Esophagus muscularis mucosa (tissue), 4 donors: ENCODE results near the gene SGSH. TPM values are rescaled to one million over a fixed set of nuclear protein-coding genes. Genes with fewer than 3 reads are reported as not detected.

ENCODE experiments used
- DNase-seq: peaks from one replicate; pipeline ENCODE4 v3.0.0-alpha.2; 2017; ENCODE audit errors: extremely low spot score
- H3K27ac ChIP-seq, 4 donors: fragments of 200-600 bp; sonication (generic); replicated peaks in 1 of 4; 1 replicate in 3 of 4; 2 replicates in 1 of 4; pipeline ENCODE4 v1.5.1; 2016 to 2019; ENCODE audit warnings: mild to moderate bottlenecking in 1 of 4
- H3K27me3 ChIP-seq, 4 donors: fragments of 200-600 bp; sonication (generic); one replicate each; pipeline versions ENCODE4 v1.5.1 to v1.6.0; 2016 to 2019
- H3K36me3 ChIP-seq, 4 donors: fragments of 200-600 bp; sonication (generic); one replicate each; pipeline ENCODE4 v1.5.1; 2016 to 2019
- H3K4me1 ChIP-seq, 4 donors: fragments of 200-600 bp; sonication (generic); one replicate each; pipeline ENCODE4 v1.5.1; 2016 to 2019
- H3K4me3 ChIP-seq, 4 donors: fragments of 200-600 bp; sonication (generic); 1 replicate in 2 of 4; 2 replicates in 2 of 4; pipeline ENCODE4 v1.5.1; 2016 to 2019; ENCODE audit warnings: mild to moderate bottlenecking in 4 of 4, moderate library complexity in 1 of 4
- H3K9me3 ChIP-seq, 4 donors: fragments of 200-600 bp; sonication (generic); 1 replicate in 3 of 4; 2 replicates in 1 of 4; pipeline ENCODE4 v1.5.1; 2016 to 2019
- EP300 ChIP-seq: sonication (generic); formaldehyde crosslinking; IDR thresholded peaks from one replicate; pipeline ENCODE4 v1.6.1; 2017; ENCODE audit warnings: antibody characterized with exemption
- POLR2A ChIP-seq: fragments of 450-650 bp; IDR thresholded peaks from one replicate; pipeline ENCODE4 v1.6.1; 2017; ENCODE audit warnings: antibody characterized with exemption, moderate library complexity, mild to moderate bottlenecking, low read depth
- POLR2AphosphoS5 ChIP-seq, 2 donors: sonication (generic); formaldehyde crosslinking; IDR thresholded peaks; one replicate each; pipeline ENCODE4 v1.6.1; 2017; ENCODE audit warnings: antibody characterized with exemption in 2 of 2
- WGBS: methylation state at CpG from one replicate; pipeline ENCODE4 v1.1.5; 2018; 5-methylcytosine and 5-hydroxymethylcytosine counted together
- intact Hi-C: fragments of 100-400 bp; cut with DNase I; formaldehyde crosslinking; loops from one replicate; pipeline ENCODE4 v1.15.1; 2023
- total RNA-seq, 4 donors: library from RNA; depleted of rRNA; stranded (reverse); fragments of >200 nt; gene quantifications; one replicate each; pipeline versions ENCODE4 v1.1.0 to v1.2.1, GENCODE V29; 2016
- TF ChIP-seq, protein P1 (sequence below), 3 experiments: fragments of 200-600 bp in 2 of 3; fragments of 450-650 bp in 1 of 3; sonication (generic) in 2 of 3; IDR thresholded peaks; one replicate each; pipeline ENCODE4 v1.5.1; 2017 to 2019; ENCODE audit warnings: antibody characterized with exemption in 3 of 3, mild to moderate bottlenecking in 2 of 3, moderate library complexity in 1 of 3

SGSH gene
- total RNA-seq, 4 donors from 2014 or later: 12.9 to 24.4 (median 21.3) TPM

DNA sequence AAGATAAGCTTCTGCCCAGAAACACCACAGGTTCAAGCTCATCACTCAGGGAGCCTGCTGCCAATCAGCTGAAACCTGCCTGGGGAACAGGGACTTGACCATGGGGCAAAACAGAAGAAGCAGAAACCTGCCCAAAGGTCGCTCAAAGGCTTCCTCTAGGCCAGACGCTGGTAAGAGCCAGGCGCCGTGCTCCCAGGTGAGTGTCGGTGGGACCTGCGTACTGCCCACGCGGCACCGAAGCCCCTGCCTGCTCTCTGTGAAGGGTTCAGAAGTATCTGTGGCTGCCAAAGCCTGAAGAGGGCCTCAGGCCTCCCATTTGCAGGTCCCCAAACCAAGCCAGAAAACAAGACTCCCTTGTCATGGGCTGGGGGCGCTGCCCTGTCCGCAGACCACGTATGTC lies 10.4 kb downstream of the SGSH start:
- intact Hi-C loops: no loop called here
- no peaks in the 10 kb centered on the region for H3K9me3 ChIP-seq
- H3K27ac ChIP-seq: no peak overlapping the region
- DNase-seq: no peak
- peaks cover 26 to 69% (median 67%) of the 10 kb centered on the region in 4 donors for H3K36me3 ChIP-seq
- no peaks in the 10 kb centered on the region for H3K4me1 ChIP-seq
- H3K4me3 ChIP-seq: no peak overlapping the region
- H3K27me3 ChIP-seq: no peaks in the 10 kb centered on the region
- 94% methylated on average over 10 of the region's 12 CpGs for whole genome bisulfite sequencing
- TF ChIP-seq POLR2AphosphoS5 (IDR thresholded peaks at IDR 0.05): no peak
- TF ChIP-seq EP300: no peak
- TF ChIP-seq, protein P1, sequence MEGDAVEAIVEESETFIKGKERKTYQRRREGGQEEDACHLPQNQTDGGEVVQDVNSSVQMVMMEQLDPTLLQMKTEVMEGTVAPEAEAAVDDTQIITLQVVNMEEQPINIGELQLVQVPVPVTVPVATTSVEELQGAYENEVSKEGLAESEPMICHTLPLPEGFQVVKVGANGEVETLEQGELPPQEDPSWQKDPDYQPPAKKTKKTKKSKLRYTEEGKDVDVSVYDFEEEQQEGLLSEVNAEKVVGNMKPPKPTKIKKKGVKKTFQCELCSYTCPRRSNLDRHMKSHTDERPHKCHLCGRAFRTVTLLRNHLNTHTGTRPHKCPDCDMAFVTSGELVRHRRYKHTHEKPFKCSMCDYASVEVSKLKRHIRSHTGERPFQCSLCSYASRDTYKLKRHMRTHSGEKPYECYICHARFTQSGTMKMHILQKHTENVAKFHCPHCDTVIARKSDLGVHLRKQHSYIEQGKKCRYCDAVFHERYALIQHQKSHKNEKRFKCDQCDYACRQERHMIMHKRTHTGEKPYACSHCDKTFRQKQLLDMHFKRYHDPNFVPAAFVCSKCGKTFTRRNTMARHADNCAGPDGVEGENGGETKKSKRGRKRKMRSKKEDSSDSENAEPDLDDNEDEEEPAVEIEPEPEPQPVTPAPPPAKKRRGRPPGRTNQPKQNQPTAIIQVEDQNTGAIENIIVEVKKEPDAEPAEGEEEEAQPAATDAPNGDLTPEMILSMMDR (IDR thresholded peaks at IDR 0.05): no peak
- no peak for TF ChIP-seq POLR2A

DNA sequence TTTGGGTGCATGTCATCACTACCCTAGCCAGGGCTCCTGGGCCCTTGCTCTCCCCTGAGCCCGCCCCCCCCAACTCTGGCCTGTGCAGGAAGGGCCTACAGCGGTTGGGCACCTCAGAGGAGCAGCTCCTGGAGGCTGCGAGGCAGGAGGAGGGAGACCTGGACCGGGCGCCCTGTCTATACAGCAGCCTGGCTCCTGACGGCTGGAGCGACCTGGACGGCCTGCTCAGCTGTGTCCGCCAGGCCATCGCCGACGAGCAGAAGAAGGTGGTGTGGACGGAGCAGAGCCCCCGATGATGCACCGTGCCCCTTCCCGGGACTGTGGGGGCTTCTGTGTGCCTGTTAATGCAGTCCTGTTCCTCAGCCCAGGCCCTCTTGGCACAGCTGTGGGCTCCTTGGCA lies 12.1 kb downstream of the SGSH start:
- no peaks in the 10 kb centered on the region for H3K9me3 ChIP-seq
- H3K27ac ChIP-seq: no peak overlapping the region
- H3K4me3 ChIP-seq: no peak overlapping the region
- H3K27me3 ChIP-seq: no peaks in the 10 kb centered on the region
- intact Hi-C loops: no loop called here
- no peak for TF ChIP-seq POLR2A
- no peak for TF ChIP-seq POLR2AphosphoS5 (IDR thresholded peaks at IDR 0.05)
- TF ChIP-seq, protein P1 (IDR thresholded peaks at IDR 0.05): no peak
- TF ChIP-seq EP300: no peak
- H3K4me1 ChIP-seq: no peaks in the 10 kb centered on the region
- WGBS: 95% methylated on average over 13 of the region's 16 CpGs
- peaks cover 22 to 52% (median 49%) of the 10 kb centered on the region in 4 donors for H3K36me3 ChIP-seq
- no peak for DNase-seq

DNA sequence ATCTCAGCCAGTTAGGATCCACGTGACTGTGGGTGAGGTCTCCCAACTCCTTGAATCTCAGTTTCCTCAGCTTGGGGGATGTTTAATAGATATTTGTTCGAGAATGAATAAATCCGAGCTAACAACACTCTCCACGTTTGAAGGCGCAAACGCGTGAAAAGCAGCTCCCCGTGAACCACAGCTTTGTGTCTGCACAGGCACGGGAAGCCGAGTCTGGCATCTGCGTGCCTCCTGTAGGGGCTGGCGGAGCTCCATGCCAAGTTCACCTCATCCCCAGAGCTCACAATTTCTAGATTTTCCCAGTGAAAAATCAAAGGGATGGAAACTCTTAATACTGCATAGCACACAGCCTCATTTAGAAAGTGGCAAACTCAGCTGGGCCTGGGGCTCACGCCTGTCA lies 14.3 kb downstream of the SGSH start:
- no peak overlapping the region for H3K27ac ChIP-seq
- WGBS: 94% methylated on average over 13 of the region's 13 CpGs
- intact Hi-C loops: no loop called here

DNA sequence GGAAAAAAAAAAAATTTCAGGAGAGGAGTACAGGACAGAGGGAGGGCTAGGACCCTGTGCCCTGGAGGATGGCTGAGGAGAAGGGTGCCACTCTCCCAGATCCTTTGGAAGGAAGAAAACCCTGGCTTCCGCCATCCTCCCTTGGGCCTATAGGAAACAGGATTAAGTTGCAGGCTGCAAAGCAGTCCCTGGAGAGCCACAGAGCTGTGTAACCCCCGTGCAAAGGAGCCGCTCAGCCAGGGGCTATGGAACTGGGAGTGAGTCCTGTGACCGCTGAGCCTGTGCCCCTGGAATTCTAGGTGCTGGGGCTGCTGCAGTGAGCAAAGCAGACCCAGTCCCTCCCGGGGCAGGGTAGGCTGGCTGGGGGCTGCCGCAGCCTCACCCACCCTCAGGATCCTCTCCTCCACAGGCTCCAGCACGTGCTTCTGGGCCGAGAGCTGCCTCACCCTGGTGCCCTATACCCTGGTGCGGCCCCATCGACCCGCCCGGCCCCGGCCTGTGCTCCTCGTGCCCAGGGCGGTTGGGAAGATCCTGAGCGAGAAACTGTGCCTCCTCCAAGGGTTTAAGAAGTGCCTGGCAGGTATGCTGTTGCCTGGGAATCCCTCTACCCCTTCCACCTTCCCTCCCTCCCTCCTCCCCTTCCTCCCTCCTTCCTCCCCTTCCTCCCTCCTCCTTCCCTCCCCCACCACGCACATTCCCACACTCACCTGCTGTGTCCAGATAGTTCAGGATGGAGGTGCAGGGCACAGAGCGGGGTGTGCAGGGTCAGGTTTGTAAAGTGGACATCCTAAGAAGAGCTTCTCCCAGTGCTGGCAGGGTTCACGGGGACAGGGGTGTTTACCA lies 15.3 kb downstream of the SGSH start:
- H3K4me1 ChIP-seq: no peaks in the 10 kb centered on the region
- intact Hi-C loops: no loop called here
- no peaks in the 10 kb centered on the region for H3K27me3 ChIP-seq
- H3K36me3 ChIP-seq: peaks cover 1 to 21% (median 19%) of the 10 kb centered on the region in 4 donors
- no peak for DNase-seq
- no peak for TF ChIP-seq EP300
- TF ChIP-seq, protein P1 (IDR thresholded peaks at IDR 0.05): no peak
- H3K27ac ChIP-seq: no peak overlapping the region
- H3K9me3 ChIP-seq: no peaks in the 10 kb centered on the region
- WGBS: 82% methylated on average over 14 of the region's 19 CpGs
- H3K4me3 ChIP-seq: no peak overlapping the region

More for the DNA sequence above, 14.3 kb downstream of the SGSH start:
- Histone ChIP-seq H3K4me3 (no peak overlapping the region), H3K36me3 (peaks cover 11 to 30% (median 28%) of the 10 kb centered on the region in 4 donors), H3K4me1 (no peaks in the 10 kb centered on the region), H3K27me3 (no peaks in the 10 kb centered on the region), H3K9me3 (no peaks in the 10 kb centered on the region)
- no peak for DNase-seq
- no peak for TF ChIP-seq EP300
- TF ChIP-seq POLR2A: no peak
- TF ChIP-seq, protein P1 (IDR thresholded peaks at IDR 0.05): no peak
- TF ChIP-seq POLR2AphosphoS5 (IDR thresholded peaks at IDR 0.05): no peak
